PC-9 (cell line): Measurements from ENCODE around the gene UBA1. TPM values are rescaled to one million over a fixed set of nuclear protein-coding genes. Genes with fewer than 3 reads are reported as not detected.

Source experiments
- BruUV-seq: library from RNA; stranded (reverse); fragments of 400-500 nt; replicated peaks from 2 replicates; lab custom pipeline; 2021; lab: Mats Ljungman, UMichigan
- CTCF ChIA-PET: fragments of 300-600 bp; sonication (Branson Sonifier 250); formaldehyde crosslinking; loops from one replicate; lab custom pipeline; 2022; ENCODE audit warnings: antibody characterized with exemption; lab: Charles Lee
- POLR2A ChIA-PET: fragments of 300-600 bp; sonication (Branson Sonifier 250); formaldehyde crosslinking; loops from one replicate; lab custom pipeline; 2022; ENCODE audit warnings: antibody characterized with exemption; ENCODE audit not compliant: unreplicated experiment; lab: Charles Lee
- DNase-seq, 2 experiments: peaks; one replicate each; pipeline versions ENCODE4 v3.0.0 to v3.0.0-alpha.2; 2015 to 2022; ENCODE audit warnings: mixed read lengths in 1 of 2
- H2AFZ ChIP-seq: fragments of 200-600 bp; sonication (generic); 2 replicates; pipeline ENCODE4 v1.8.1; 2017; ENCODE audit warnings: antibody characterized with exemption
- H3F3A ChIP-seq: fragments of 200-600 bp; sonication (generic); 2 replicates; pipeline ENCODE4 v1.8.1; 2017; ENCODE audit warnings: antibody characterized with exemption, mild to moderate bottlenecking, low read depth; ENCODE audit not compliant: insufficient read depth
- H3K27ac ChIP-seq: fragments of 200-600 bp; sonication (generic); 2 replicates; pipeline ENCODE4 v1.6.1; 2016; ENCODE audit warnings: mixed run types
- H3K27me3 ChIP-seq: fragments of 200-600 bp; sonication (generic); 2 replicates; pipeline ENCODE4 v1.6.1; 2016; ENCODE audit warnings: low read depth, mixed run types; ENCODE audit not compliant: insufficient read depth
- H3K36me3 ChIP-seq: fragments of 200-600 bp; sonication (generic); 2 replicates; pipeline ENCODE4 v1.6.1; 2016; ENCODE audit warnings: low read depth, mixed run types
- H3K4me1 ChIP-seq: fragments of 200-600 bp; sonication (generic); replicated peaks from 2 replicates; pipeline ENCODE4 v1.6.1; 2016; ENCODE audit warnings: mixed run types; ENCODE audit not compliant: insufficient read depth
- H3K4me2 ChIP-seq: fragments of 200-600 bp; sonication (generic); 2 replicates; pipeline ENCODE4 v1.6.1; 2017; ENCODE audit warnings: mixed run types
- H3K4me3 ChIP-seq: fragments of 200-600 bp; sonication (generic); 2 replicates; pipeline ENCODE4 v1.6.1; 2016; ENCODE audit warnings: mixed run types
- H3K79me2 ChIP-seq: fragments of 200-600 bp; sonication (generic); 2 replicates; pipeline ENCODE4 v1.6.1; 2017; ENCODE audit warnings: low read depth, mixed run types
- H3K9me2 ChIP-seq: fragments of 200-600 bp; sonication (generic); 2 replicates; pipeline ENCODE4 v1.8.1; 2017; ENCODE audit warnings: mild to moderate bottlenecking; ENCODE audit not compliant: insufficient read depth
- H3K9me3 ChIP-seq: fragments of 200-600 bp; sonication (generic); 2 replicates; pipeline ENCODE4 v1.8.1; 2016; ENCODE audit warnings: low read depth; ENCODE audit not compliant: insufficient read depth
- H4K20me1 ChIP-seq: fragments of 200-600 bp; sonication (generic); 2 replicates; pipeline ENCODE4 v1.8.1; 2017; ENCODE audit not compliant: insufficient read depth
- EZH2 ChIP-seq: fragments of 200-600 bp; sonication (generic); IDR thresholded peaks from 2 replicates; pipeline ENCODE4 v1.8.0; 2017; ENCODE audit warnings: antibody characterized with exemption, low read depth
- intact Hi-C: fragments of 100-400 bp; cut with micrococcal nuclease; formaldehyde crosslinking; loops from one replicate; pipeline ENCODE4 v1.10.0; 2022; ENCODE audit not compliant: unreplicated experiment
- total RNA-seq: library from RNA; stranded (reverse); gene quantifications from 2 replicates; pipeline ENCODE4 v1.2.3, GENCODE V29; 2021
- TF ChIP-seq, protein P1 (sequence below): fragments of 200-600 bp; sonication (generic); conservative IDR thresholded peaks from 2 replicates; pipeline ENCODE4 v1.6.1; 2017; ENCODE audit warnings: mixed run types, antibody characterized with exemption, mild to moderate bottlenecking, moderate library complexity

Gene UBA1
- total RNA-seq, 1 experiment from 2014 or later = 126 TPM

- H2AFZ ChIP-seq = no peak overlapping the region
- no peaks in the 10 kb centered on the region for H3K9me2 ChIP-seq
- H3K4me2 ChIP-seq = no peak overlapping the region
- POLR2A ChIA-PET = no interaction called here
- no peaks in the 10 kb centered on the region for H3K79me2 ChIP-seq
- no peaks in the 10 kb centered on the region for H3K4me1 ChIP-seq
- TF ChIP-seq, protein P1, sequence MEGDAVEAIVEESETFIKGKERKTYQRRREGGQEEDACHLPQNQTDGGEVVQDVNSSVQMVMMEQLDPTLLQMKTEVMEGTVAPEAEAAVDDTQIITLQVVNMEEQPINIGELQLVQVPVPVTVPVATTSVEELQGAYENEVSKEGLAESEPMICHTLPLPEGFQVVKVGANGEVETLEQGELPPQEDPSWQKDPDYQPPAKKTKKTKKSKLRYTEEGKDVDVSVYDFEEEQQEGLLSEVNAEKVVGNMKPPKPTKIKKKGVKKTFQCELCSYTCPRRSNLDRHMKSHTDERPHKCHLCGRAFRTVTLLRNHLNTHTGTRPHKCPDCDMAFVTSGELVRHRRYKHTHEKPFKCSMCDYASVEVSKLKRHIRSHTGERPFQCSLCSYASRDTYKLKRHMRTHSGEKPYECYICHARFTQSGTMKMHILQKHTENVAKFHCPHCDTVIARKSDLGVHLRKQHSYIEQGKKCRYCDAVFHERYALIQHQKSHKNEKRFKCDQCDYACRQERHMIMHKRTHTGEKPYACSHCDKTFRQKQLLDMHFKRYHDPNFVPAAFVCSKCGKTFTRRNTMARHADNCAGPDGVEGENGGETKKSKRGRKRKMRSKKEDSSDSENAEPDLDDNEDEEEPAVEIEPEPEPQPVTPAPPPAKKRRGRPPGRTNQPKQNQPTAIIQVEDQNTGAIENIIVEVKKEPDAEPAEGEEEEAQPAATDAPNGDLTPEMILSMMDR = no peak
- TF ChIP-seq EZH2 = no peak
- H4K20me1 ChIP-seq = no peaks in the 10 kb centered on the region
- BruUV-seq = no TSS peak
- H3K36me3 ChIP-seq = no peaks in the 10 kb centered on the region
- no peaks in the 10 kb centered on the region for H3K9me3 ChIP-seq
- no peak for DNase-seq
- H3K27ac ChIP-seq = no peak overlapping the region
- H3K4me3 ChIP-seq = no peak overlapping the region
- intact Hi-C loops = no loop called here
- CTCF ChIA-PET = no interaction called here
- no peaks in the 10 kb centered on the region for H3K27me3 ChIP-seq
- H3F3A ChIP-seq = no peaks in the 10 kb centered on the region
Observed at GRCh38 chrX:47202316-47202715, 8.7 kb downstream of the UBA1 start.

DNA sequence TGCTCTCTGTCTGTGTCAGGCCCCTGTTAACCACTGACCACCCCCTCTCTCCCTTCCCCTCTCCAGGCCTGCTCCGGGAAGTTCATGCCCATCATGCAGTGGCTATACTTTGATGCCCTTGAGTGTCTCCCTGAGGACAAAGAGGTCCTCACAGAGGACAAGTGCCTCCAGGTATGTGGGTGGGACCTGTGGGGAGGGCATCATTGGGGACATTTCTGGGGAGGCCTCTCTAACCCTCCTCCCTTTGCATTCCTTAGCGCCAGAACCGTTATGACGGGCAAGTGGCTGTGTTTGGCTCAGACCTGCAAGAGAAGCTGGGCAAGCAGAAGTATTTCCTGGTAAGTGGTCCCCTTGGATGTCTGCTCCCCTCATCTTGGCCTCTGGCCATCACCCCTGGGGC is 9.2 kb downstream of the UBA1 start:
- ChIA-PET CTCF (no interaction called here), POLR2A (no interaction called here)
- H3K9me2 ChIP-seq = no peaks in the 10 kb centered on the region
- DNase-seq = no peak
- no peaks in the 10 kb centered on the region for H3K4me1 ChIP-seq
- no peaks in the 10 kb centered on the region for H3F3A ChIP-seq
- no peaks in the 10 kb centered on the region for H3K27me3 ChIP-seq
- H4K20me1 ChIP-seq = no peaks in the 10 kb centered on the region
- H3K4me2 ChIP-seq = no peak overlapping the region
- H3K36me3 ChIP-seq = no peaks in the 10 kb centered on the region
- BruUV-seq = no TSS peak
- intact Hi-C loops = no loop called here
- H3K27ac ChIP-seq = no peak overlapping the region
- no peaks in the 10 kb centered on the region for H3K79me2 ChIP-seq
- no peaks in the 10 kb centered on the region for H3K9me3 ChIP-seq
- H2AFZ ChIP-seq = no peak overlapping the region
- H3K4me3 ChIP-seq = no peak overlapping the region
- TF ChIP-seq EZH2 = no peak
- TF ChIP-seq, protein P1 = no peak

DNA sequence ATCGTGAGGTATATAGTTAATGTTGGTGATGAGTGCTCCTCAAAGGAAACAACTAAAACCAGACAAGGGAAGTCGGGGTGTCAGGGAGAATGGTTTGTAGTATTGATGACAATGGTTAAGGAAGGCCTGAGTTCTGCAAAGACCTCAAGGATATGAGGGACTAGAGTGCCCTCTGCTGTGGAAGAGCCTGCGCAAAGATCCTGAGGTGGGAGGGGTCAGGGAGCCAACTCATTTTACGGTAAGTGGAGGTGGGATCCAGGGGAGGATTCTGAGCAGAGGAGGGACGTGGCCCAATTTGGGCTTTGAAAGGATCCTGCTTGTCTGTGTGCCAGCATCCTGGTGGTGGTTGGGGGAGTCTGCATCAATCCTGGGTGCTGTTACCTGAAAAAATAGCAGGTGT is 11.3 kb downstream of the UBA1 start:
- Histone ChIP-seq H3K4me1 (no peaks in the 10 kb centered on the region), H3K27ac (no peak overlapping the region), H3K79me2 (no peaks in the 10 kb centered on the region), H3K36me3 (no peaks in the 10 kb centered on the region), H3K9me2 (no peaks in the 10 kb centered on the region), H2AFZ (no peak overlapping the region), H3F3A (no peaks in the 10 kb centered on the region), H3K4me2 (no peak overlapping the region), H3K27me3 (no peaks in the 10 kb centered on the region), H3K4me3 (no peak overlapping the region), H3K9me3 (no peaks in the 10 kb centered on the region), H4K20me1 (no peaks in the 10 kb centered on the region)
- TF ChIP-seq, protein P1 = no peak
- TF ChIP-seq EZH2 = no peak
- intact Hi-C loops = no loop called here
- no TSS peak for BruUV-seq
- ChIA-PET POLR2A (no interaction called here), CTCF (no interaction called here)
- DNase-seq = no peak
